AG09309 (cell line): ENCODE measurements around the gene DGKD.

ENCODE experiments used
- DNase-seq: peaks from one replicate; pipeline ENCODE4 v3.0.0-alpha.2; 2010; ENCODE audit warnings: low read depth
- H3K4me3 ChIP-seq: 2 replicates; pipeline ENCODE4 v1.5.1; 2011; ENCODE audit warnings: mild to moderate bottlenecking, low read depth, low read length, moderate library complexity; ENCODE audit not compliant: control insufficient read depth
- TF ChIP-seq, protein P1 (sequence below): IDR thresholded peaks from 2 replicates; pipeline ENCODE4 v1.5.1; 2011; ENCODE audit warnings: mild to moderate bottlenecking, low read depth, low read length, inconsistent platforms; ENCODE audit not compliant: insufficient read depth, control insufficient read depth; ENCODE audit errors: missing control alignments

DGKD gene

DNA sequence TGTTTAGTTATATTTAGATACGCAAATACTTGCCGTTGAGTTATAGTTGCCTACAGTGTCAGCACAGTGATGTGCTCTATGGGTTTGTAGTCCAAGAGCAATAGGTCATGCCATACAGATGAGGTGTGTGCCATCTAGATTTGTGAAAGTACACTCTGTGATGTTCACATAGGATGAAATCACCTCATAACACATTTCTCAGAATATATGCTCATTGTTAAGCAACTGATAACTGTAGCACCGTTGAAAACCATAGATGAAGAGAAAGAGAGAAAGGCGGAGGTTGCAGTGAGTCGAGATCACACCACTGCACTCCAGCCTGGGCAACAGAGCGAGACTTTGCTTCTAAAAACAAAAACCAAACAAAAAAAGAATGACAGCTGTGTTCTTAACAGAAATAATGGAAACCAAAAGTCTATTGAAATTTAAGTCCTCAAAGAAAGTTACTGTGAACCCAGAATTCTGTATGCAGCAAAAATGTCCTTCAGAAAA is 9.5 kb downstream of the DGKD start:
- no peak for DNase-seq
- TF ChIP-seq, protein P1, sequence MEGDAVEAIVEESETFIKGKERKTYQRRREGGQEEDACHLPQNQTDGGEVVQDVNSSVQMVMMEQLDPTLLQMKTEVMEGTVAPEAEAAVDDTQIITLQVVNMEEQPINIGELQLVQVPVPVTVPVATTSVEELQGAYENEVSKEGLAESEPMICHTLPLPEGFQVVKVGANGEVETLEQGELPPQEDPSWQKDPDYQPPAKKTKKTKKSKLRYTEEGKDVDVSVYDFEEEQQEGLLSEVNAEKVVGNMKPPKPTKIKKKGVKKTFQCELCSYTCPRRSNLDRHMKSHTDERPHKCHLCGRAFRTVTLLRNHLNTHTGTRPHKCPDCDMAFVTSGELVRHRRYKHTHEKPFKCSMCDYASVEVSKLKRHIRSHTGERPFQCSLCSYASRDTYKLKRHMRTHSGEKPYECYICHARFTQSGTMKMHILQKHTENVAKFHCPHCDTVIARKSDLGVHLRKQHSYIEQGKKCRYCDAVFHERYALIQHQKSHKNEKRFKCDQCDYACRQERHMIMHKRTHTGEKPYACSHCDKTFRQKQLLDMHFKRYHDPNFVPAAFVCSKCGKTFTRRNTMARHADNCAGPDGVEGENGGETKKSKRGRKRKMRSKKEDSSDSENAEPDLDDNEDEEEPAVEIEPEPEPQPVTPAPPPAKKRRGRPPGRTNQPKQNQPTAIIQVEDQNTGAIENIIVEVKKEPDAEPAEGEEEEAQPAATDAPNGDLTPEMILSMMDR: no peak
- H3K4me3 ChIP-seq: no peak overlapping the region

DNA sequence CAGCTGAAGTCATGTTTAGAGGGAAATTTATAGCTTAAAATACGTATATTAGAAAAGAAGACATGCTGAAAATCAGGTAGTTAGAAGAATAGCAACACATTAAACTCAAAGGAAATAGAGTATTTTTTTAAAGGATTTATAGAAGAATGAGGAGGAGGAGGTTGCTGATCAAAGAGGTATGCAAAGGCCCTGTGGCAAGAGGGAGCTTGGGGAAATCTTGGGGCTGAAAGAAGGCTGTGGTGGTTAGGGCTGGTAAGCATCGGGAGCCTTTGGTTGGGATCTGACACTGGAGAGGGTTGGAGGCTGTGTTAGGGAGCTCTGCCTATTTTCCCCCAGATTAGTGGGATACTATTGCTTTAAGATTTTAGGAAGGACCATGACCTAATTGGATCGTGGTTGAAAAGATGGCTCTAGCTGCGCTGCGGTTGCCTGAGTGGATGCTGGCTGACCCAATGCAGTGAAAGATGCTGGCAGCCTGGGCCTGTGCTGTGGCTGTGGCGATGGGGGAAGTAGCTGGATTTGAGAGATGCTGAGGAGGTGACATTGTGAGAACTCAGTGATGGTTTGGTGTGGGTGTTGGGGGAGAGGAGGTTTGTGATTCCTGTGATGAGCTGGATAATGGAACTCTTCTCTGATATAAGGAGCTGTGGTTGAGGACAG is 11.7 kb downstream of the DGKD start:
- no peak overlapping the region for H3K4me3 ChIP-seq
- TF ChIP-seq, protein P1: no peak
- DNase-seq: no peak

DNA sequence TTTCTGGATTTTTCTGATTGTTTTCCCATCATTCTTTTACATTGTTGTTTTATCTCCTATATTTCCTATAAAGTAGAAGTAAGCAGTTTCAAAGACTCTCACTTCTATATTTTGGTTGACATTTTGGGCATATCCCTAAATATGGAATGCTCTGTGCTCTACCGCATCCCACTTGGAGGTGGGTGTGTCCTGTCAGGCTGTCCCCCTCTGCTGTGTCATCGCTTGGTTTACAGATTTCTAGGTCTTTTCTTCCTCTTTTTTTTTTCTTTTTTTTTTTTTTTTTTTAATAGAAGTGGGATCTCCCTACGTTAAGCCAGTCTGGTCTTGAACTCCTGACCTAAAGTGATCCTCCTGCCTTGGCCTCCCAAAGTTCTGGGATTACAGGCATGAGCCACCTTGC is 13.3 kb downstream of the DGKD start:
- no peak overlapping the region for H3K4me3 ChIP-seq
- TF ChIP-seq, protein P1: no peak
- DNase-seq: no peak

DNA sequence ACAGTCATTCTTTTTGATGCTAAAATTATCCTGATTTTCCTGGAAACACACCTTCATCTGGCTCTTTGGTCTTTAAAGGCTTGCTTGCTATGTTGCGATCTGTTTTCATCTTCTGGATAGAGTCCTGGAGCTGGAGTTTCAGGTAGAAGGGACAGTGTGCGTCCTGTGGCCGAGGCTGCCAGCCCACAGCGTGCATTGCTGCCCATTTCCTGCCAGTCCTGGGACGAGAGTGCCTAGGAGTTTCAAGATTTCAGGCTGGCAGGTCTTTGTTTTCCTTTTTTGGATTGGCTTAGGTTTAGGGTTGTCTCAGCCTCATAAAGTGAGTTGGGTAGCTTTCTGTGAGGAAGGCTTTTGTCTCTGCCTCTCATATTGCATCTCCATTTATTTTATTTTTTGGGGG is 14.5 kb downstream of the DGKD start:
- TF ChIP-seq, protein P1: no peak
- DNase-seq: no peak
- H3K4me3 ChIP-seq: no peak overlapping the region

DNA sequence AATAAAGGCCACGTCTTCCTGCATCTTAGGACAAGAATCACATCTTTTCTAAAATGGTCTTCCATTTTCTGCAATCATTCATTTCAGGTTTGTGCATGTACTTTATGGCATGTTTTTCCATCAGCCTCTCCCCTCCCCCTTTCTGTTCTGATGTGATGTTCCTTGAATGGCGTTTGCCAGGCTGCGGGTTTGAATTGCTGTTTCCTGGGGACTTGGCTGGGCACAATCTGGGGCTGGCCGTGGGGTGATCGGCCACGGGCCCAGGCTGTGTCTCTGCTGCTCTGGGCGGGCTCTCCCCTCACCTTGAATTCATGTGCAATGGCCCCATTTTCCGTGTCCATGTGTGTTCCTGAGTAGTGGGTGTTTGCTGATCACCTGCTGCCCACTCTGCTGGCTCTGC is 15.2 kb downstream of the DGKD start:
- TF ChIP-seq, protein P1: no peak
- no peak for DNase-seq
- no peak overlapping the region for H3K4me3 ChIP-seq

DNA sequence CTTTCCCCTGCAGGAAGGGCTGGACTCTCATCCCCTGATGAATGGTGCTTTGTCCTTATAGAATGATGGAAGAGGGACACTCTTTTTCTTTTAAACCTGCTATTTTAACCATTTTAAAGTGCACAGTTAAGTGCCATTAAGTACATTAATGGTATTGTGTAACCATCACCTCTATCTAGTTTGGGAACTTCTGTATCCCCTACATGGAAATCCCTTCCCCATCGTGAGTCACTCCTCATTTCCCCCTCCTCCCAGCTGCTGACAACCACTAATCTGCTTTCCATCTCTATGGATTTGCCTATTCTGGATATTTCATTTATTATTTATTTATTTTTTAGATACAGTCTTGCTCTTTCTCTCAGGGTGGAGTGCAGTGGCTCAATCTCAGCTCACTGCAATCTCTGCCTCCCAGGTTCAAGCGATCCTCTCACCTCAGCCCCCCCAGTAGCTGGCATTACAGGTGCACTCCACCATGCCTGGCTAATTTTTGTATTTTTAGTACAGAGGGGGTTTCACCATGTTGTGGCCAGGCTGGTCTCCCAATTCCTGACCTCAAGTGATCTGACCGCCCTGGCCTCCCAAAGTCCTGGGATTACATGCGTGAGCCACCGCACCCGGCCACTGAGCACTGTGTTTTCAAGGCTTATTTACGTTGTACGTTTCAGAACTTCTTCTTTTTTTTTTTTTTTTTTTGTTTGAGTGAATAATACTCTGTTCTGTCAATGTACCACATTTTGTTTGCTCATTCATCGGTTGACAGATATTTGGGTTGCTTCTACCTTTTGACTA is 15.8 kb downstream of the DGKD start:
- TF ChIP-seq, protein P1: no peak
- H3K4me3 ChIP-seq: no peak overlapping the region
- DNase-seq: no peak
